GM21381 (cell line): ENCODE results near the gene CUBN.
"Not testable (repeated sequence)": the region's sequence is repeated elsewhere in the genome, so short reads cannot be mapped to it uniquely, and the experiment has no call there.

Experiments used
- ATAC-seq: cut with Tn5 transposase; IDR thresholded peaks from one replicate; pipeline ENCODE4 v1.9.1; 2021; ENCODE audit warnings: mild to moderate bottlenecking, moderate library complexity; ENCODE audit not compliant: unreplicated experiment

CUBN gene

DNA sequence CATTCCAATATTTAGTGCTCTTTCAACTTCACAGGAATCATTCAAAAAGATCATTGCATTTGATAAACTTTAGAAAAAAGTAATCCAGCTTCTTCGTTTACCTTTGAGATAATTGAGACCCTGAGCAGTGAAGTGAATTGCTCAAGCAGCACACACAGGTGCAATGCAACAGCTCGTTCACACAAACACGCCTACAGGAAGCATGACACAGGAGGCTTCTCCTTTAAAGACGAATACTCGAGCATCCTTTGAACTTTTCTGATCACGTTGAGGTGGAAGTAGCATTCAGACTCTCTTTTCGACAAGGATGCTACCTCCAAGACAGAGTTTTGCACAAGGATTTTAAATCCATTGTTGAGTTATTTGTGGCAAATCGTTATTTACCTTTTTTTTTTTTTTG lies 294.4 kb downstream of the CUBN start:
- no peak for ATAC-seq

GRCh38 chr10:16832351-16833080 lies 297.1 kb downstream of the CUBN start:
- no peak for ATAC-seq

DNA sequence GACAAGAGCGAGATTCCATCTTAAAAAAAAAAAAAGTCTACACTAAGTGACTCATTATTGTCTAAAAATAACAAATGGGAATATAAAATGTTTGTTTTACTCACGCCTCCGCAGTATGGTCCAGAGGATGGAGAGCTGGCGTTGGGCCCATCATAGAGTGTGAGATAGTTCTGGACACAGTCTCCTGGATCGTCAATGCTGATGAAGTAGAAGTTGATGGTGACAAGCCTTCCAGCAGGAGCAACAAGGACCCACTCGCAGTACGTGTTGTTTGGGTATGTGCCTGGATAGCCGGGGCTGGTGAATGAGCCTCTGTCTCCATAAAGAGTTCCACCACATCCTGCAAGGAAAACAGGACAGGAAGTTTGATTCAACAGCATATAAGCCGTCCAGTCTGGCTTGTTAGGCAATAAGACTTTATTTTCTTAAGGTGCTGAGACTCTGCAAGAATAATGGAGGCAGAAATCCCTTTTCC lies 300.9 kb downstream of the CUBN start:
- no peak for ATAC-seq

DNA sequence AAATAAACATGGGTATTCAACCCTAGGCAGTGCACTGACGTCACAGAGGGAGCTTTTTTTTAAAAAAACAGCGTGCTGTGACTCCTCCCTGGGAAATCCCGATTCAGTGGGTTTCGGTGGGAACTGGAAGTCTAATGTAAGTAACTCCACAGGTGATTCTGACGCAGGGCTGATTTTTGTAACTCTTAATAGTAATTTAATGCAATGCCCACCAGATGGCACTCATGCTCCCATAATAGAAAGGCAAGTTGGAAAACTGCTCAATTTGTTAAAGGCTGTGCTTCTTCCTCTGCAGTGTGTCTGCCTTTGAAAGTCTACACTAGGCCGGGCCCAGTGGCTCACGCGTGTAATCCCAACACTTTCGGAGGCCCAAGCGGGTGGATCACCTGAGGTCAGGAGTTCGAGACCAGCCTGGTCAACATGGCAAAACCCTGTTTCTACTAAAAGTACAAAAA lies 301.5 kb downstream of the CUBN start:
- ATAC-seq, result no peak

- ATAC-seq, result not testable (repeated sequence)
Measured at GRCh38 chr10:16827474-16827873, 302.1 kb downstream of the CUBN start.

DNA sequence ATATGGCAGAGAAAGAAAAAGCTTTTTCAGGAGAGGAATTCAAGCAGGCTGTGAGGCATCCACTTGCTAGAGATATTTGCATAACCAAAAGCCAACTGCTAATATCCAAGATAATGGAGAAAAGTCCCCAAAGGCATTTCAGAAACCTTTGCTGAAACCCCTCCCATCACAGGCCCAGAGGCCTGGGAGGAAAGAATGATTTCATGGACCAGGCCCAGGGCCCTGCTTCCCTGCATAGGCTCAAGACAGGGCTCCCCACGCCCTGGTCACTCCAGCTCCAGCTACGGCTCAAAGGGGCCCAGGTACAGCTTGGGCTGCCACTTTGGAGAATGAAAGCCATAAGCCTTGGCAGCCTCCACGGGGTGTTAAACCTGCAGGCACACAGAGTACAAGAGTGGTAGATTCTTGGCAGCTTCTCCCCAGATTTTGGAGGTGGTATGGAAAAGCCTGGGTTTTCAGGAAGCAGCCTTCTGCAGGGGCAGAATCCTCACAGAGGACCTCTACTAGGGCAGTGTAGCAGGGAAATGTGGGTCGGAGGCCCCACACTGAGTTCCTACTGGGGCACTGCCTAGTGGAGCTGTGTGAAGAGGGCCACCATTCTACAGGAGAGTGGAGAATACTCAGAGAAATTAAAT lies 306.8 kb downstream of the CUBN start:
- ATAC-seq, result no peak

GRCh38 chr10:16822027-16822426 lies 307.6 kb downstream of the CUBN start:
- no peak for ATAC-seq

GRCh38 chr10:16820421-16820820 lies 309.2 kb downstream of the CUBN start:
- ATAC-seq, result no peak

- ATAC-seq, result no peak
Measured at GRCh38 chr10:16820018-16820417, 309.6 kb downstream of the CUBN start.

DNA sequence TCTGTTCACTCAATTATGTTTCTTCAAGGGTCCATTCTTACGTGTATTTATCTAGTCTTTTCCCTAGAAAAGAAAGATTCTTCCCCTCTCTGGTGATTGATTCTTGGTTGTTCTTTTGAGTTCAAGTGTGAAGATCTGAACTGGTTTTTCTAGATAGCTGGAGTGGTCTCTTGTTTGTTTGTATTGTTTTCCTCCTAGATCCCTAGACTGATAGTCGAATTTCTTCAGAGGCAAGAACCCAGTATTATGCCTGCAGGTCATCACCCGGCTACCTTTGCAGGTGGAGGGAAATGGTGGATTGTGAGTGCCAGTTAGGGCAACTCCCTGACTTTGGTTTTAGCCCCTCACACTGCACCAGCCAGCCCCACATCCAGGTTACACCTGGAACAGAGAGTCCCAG lies 310.2 kb downstream of the CUBN start:
- no peak for ATAC-seq

DNA sequence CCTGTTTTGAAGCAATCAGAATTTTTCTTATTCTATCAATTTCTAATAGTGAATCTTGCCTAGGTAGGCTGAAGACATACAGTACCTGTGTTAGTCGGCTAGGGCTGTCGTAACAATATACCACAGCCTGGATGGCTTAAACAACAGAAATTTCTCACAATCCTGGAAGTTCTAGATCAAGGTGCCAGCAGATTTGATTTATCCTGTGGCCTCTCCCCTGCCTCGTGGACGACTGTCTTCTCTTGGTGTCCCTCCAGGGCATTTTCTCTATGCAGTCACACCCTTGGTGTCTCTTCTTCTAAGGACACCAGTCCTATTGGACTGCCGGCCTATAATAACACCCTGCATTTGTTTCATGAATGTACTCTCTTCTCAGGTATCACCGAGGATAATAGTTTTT lies 310.6 kb downstream of the CUBN start:
- ATAC-seq, result no peak

DNA sequence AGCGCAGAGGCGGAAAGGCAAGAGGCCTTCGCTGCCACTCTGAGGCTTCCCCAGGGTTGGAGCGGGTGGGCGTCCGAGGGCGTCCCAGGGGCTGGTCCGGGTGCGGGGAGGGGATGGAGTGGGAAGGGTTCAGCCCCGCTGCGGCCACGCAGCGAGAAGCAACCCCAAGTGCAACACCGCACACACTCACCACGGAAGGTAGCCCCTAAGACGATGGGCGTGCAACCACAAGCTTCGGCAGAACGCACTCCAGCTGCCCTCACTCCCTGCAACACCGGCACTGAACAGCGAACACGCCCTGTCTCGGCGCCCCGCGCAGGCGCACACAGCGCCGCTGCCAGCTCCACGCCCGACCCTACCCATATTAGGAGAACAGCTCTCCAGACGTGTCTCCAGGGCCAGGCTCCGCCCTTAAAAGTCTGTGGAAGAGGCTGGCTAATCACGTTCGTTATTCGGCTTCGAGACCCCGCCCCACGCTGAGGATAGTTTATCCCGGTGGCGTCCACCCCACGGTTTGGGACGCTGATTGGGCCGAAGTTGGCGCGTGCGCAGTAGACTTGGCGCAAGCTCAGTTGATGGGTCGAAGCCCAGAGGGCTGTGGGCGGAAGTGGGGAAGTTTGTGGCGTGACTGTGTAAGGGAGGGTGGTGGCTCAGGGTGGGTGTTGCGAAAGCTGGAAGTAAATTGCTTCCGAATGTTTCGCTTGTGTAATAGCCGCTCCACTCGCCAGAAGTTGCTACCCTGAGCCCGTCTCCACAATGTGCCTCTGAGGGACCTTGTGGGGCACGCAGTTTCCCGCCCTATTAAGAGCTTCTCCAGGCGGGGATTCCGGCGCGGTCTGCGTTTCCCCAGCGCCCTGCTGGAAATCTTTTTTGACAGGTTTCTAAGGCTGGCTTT lies 312.2 kb downstream of the CUBN start, which contains the start of gene RSU1:
TSS of gene RSU1 (minus strand) at position 300 of the 895 bp plus-strand sequence. CDS start 343 bp downstream, outside the sequence.
- ATAC-seq, result peak; percentile 98

- no peak for ATAC-seq
Measured at GRCh38 chr10:16816830-16817124, 312.8 kb downstream of the CUBN start.

- ATAC-seq, result no peak
Measured at GRCh38 chr10:16816171-16816570, 313.4 kb downstream of the CUBN start.

- ATAC-seq, result no peak
Measured at GRCh38 chr10:16814012-16814411, 315.6 kb downstream of the CUBN start.

DNA sequence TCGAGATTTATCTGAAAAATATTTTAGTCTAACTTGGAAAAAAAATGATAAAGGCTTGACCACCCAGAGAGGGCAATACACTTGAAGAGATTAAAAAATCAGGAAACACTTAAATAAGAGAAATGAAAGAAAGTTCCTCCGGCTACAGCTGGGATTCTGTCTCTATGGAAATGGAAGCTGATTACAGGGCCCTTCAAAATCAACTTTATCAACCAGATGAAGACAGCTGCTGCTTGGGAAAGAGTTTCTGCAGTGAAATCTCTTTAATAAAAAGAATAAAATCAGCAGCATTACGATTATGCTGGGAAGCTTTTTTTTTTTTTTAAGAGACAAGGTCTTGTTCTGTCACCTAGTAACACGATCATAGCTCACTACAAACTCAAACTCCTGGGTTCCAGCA lies 316.9 kb downstream of the CUBN start:
- no peak for ATAC-seq

DNA sequence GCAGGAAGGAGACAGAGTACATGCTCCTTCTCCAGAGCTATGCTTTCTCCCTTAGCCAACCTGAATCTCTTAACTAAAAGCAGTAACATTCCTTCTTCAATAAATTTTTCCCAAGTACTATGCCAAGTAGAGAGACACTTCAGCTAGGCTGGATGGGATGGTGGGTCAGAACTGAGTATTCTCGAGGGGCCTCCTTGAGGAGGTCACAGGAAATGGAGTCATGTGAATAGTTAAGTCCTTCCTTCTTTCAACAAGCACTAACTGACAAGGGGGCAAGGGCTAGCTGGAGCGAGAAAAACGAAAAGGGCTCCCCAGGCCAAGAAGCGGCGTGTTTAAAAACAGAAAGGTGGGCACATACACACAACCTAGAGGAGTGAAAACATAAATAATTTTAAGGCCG lies 317.8 kb downstream of the CUBN start:
- no peak for ATAC-seq

GRCh38 chr10:16811292-16811691 lies 318.3 kb downstream of the CUBN start:
- no peak for ATAC-seq

GRCh38 chr10:16809074-16809718 lies 320.4 kb downstream of the CUBN start:
- ATAC-seq, result peak; percentile 76

- ATAC-seq, result no peak
Measured at GRCh38 chr10:16804123-16804522, 325.5 kb downstream of the CUBN start.

DNA sequence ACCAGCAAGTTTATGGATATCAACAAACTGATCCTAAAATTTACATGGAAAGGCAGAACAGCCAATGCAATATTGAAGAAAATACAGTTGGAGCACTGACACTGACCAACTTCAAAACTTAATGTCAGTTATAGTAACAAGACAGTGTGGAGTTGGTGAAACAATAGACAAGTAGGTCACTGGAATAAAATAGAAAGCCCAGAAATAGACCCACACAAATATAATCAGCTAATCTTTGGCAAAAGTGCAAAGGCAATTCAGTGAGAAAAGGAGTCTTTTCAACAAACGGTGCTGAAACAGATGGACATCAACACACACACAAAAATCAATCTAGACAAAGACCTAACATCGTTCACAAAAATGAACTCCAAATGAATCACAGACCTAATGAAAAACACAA lies 326.1 kb downstream of the CUBN start:
- no peak for ATAC-seq
